Measurements from ENCODE around the gene TSPOAP1.

GRCh38 chr17:58353389-58353825, 24.8 kb upstream of the TSPOAP1 start:
- TF ChIP-seq, protein P1, sequence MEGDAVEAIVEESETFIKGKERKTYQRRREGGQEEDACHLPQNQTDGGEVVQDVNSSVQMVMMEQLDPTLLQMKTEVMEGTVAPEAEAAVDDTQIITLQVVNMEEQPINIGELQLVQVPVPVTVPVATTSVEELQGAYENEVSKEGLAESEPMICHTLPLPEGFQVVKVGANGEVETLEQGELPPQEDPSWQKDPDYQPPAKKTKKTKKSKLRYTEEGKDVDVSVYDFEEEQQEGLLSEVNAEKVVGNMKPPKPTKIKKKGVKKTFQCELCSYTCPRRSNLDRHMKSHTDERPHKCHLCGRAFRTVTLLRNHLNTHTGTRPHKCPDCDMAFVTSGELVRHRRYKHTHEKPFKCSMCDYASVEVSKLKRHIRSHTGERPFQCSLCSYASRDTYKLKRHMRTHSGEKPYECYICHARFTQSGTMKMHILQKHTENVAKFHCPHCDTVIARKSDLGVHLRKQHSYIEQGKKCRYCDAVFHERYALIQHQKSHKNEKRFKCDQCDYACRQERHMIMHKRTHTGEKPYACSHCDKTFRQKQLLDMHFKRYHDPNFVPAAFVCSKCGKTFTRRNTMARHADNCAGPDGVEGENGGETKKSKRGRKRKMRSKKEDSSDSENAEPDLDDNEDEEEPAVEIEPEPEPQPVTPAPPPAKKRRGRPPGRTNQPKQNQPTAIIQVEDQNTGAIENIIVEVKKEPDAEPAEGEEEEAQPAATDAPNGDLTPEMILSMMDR (IDR thresholded peaks at IDR 0.05; ENCODE audit: low read depth, low read length) = no peak
- TF ChIP-seq POLR2A (IDR thresholded peaks at IDR 0.05; ENCODE audit: extremely low read depth, insufficient read length) = no peak
